DND-41 (cell line): Measurements from ENCODE around the gene AGPAT4.

ENCODE experiments used
- CTCF ChIP-seq: IDR thresholded peaks from 2 replicates; pipeline ENCODE4 v1.5.1; 2012; ENCODE audit warnings: borderline replicate concordance, low read length, moderate library complexity, mild to moderate bottlenecking; ENCODE audit not compliant: poor library complexity, severe bottlenecking; ENCODE audit errors: extremely low read depth
- EZH2 ChIP-seq: IDR thresholded peaks from 3 replicates; pipeline ENCODE4 v1.6.1; 2012; ENCODE audit warnings: borderline replicate concordance, low read depth, mild to moderate bottlenecking, moderate library complexity, low read length, inconsistent platforms; ENCODE audit not compliant: severe bottlenecking

- TF ChIP-seq CTCF, result no peak
- TF ChIP-seq EZH2, result no peak
Measured at GRCh38 chr6:161232467-161232866, 41.4 kb downstream of the AGPAT4 start.
